PC-3 (cell line): ENCODE measurements around the gene PYM1. TPM values are rescaled to one million over a fixed set of nuclear protein-coding genes. Genes with fewer than 3 reads are reported as not detected.

Source experiments
- ATAC-seq: fragments of 200-7000 bp; cut with Tn5 transposase; 2 replicates; pipeline ENCODE4 v1.9.1; 2020; ENCODE audit warnings: mild to moderate bottlenecking, moderate library complexity
- BruUV-seq: library from RNA; stranded (reverse); fragments of 400-500 nt; replicated peaks from 2 replicates; lab custom pipeline; 2021; lab: Mats Ljungman, UMichigan
- CTCF ChIA-PET: fragments of 300-600 bp; sonication (Branson Sonifier 250); formaldehyde crosslinking; loops from one replicate; lab custom pipeline; 2022; ENCODE audit warnings: antibody characterized with exemption; lab: Charles Lee
- POLR2A ChIA-PET: fragments of 300-600 bp; sonication (Branson Sonifier 250); formaldehyde crosslinking; loops from one replicate; lab custom pipeline; 2022; ENCODE audit warnings: antibody characterized with exemption; ENCODE audit not compliant: unreplicated experiment; lab: Charles Lee
- DNase-seq: peaks from one replicate; pipeline ENCODE4 v3.0.0-alpha.2; 2015
- H2AFZ ChIP-seq: fragments of 300-600 bp; sonication (generic); 2 replicates; pipeline ENCODE4 v1.6.0; 2016; ENCODE audit warnings: antibody characterized with exemption, low read length
- H3F3A ChIP-seq: fragments of 300-600 bp; sonication (generic); one replicate; pipeline ENCODE4 v1.6.0; 2017; ENCODE audit warnings: antibody characterized with exemption, low read length, control low read depth, mild to moderate bottlenecking; ENCODE audit not compliant: unreplicated experiment
- H3K27ac ChIP-seq: fragments of 300-600 bp; sonication (generic); 2 replicates; pipeline ENCODE4 v1.5.1; 2016; ENCODE audit warnings: mild to moderate bottlenecking, low read length
- H3K27me3 ChIP-seq: fragments of 300-600 bp; sonication (generic); 2 replicates; pipeline ENCODE4 v1.6.1; 2016; ENCODE audit warnings: low read length, mixed read lengths
- H3K36me3 ChIP-seq: fragments of 300-600 bp; sonication (generic); 2 replicates; pipeline ENCODE4 v1.6.1; 2016; ENCODE audit warnings: low read depth, mixed run types, low read length, mixed read lengths
- H3K4me1 ChIP-seq: fragments of 300-600 bp; sonication (generic); 2 replicates; pipeline ENCODE4 v1.5.1; 2016; ENCODE audit warnings: low read length; ENCODE audit not compliant: insufficient read depth
- H3K4me2 ChIP-seq: fragments of 300-600 bp; sonication (generic); 2 replicates; pipeline ENCODE4 v1.6.0; 2016; ENCODE audit warnings: low read length
- H3K4me3 ChIP-seq: fragments of 300-600 bp; sonication (generic); 2 replicates; pipeline ENCODE4 v1.5.1; 2016; ENCODE audit warnings: mild to moderate bottlenecking, low read length, mixed read lengths
- H3K79me2 ChIP-seq: fragments of 300-600 bp; sonication (generic); 2 replicates; pipeline ENCODE4 v1.6.1; 2017; ENCODE audit warnings: low read length, mixed read lengths
- H3K9ac ChIP-seq: fragments of 300-600 bp; sonication (generic); 2 replicates; pipeline ENCODE4 v1.6.0; 2016; ENCODE audit warnings: mild to moderate bottlenecking, low read length
- H3K9me2 ChIP-seq: fragments of 300-600 bp; sonication (generic); replicated peaks from 2 replicates; pipeline ENCODE4 v1.6.1; 2016; ENCODE audit warnings: mixed run types, low read length, mixed read lengths
- H3K9me3 ChIP-seq: fragments of 300-600 bp; sonication (generic); 2 replicates; pipeline ENCODE4 v1.6.1; 2016; ENCODE audit warnings: low read length, mixed read lengths
- H4K20me1 ChIP-seq: fragments of 300-600 bp; sonication (generic); 2 replicates; pipeline ENCODE4 v1.6.1; 2016; ENCODE audit warnings: low read length, mixed read lengths
- CTCF ChIP-seq: fragments of 300-600 bp; sonication (generic); conservative IDR thresholded peaks from 2 replicates; pipeline ENCODE4 v1.5.1; 2017; ENCODE audit warnings: antibody characterized with exemption, low read depth, mild to moderate bottlenecking, low read length
- EZH2 ChIP-seq: fragments of 300-600 bp; sonication (generic); IDR thresholded peaks from one replicate; pipeline ENCODE4 v1.6.1; 2017; ENCODE audit warnings: antibody characterized with exemption, mild to moderate bottlenecking, low read length; ENCODE audit not compliant: unreplicated experiment
- EZH2phosphoT487 ChIP-seq: fragments of 300-600 bp; sonication (generic); IDR thresholded peaks from 2 replicates; pipeline ENCODE4 v1.6.1; 2018; ENCODE audit warnings: mild to moderate bottlenecking, antibody characterized with exemption, low read length, borderline replicate concordance
- intact Hi-C: fragments of 100-400 bp; cut with micrococcal nuclease; formaldehyde crosslinking; loops from 2 replicates; pipeline ENCODE4 v1.9.0; 2023
- total RNA-seq: library from RNA; depleted of rRNA; stranded (reverse); fragments of >200 nt; gene quantifications from 2 replicates; pipeline ENCODE4 v1.2.3, GENCODE V29; 2014

The PYM1 gene
- total RNA-seq, 1 experiment from 2014 or later: 39.0 TPM

- Histone ChIP-seq H3K4me2 (peak within 1 kb of the TSS; percentile 89), H3K36me3 (0 out of 2 replicates have a peak, but pooled peaks cover 2% of the 10 kb centered on the region), H3K4me3 (peak within 1 kb of the TSS; percentile 80), H3K9me2 (no peaks in the 10 kb centered on the region), H2AFZ (peak within 1 kb of the TSS; percentile 90), H3K9me3 (no peaks in the 10 kb centered on the region), H3K4me1 (peaks cover 19% of the 10 kb centered on the region), H3K79me2 (peaks cover 25% of the 10 kb centered on the region), H3F3A (no peaks in the 10 kb centered on the region), H3K9ac (peak within 1 kb of the TSS; percentile 87), H4K20me1 (no peaks in the 10 kb centered on the region), H3K27ac (no peak within 1 kb of the TSS; the same call in 1 of the 2 replicates), H3K27me3 (no peaks in the 10 kb centered on the region)
- DNase-seq: no peak
- BruUV-seq: TSS peak; percentile 99
- intact Hi-C loops: no loop called here
- CTCF ChIA-PET: interaction anchor here (0.6 kb wide), 1 partner anchor 446 kb away, joined by 3 read pairs; no protein-coding TSS in a partner anchor
- ATAC-seq: peak; percentile 8
- TF ChIP-seq EZH2: no peak
- TF ChIP-seq EZH2phosphoT487: no peak
- no peak for TF ChIP-seq CTCF
- POLR2A ChIA-PET: no interaction called here
Observed at GRCh38 chr12:55965941-55966407, 38.3 kb upstream of the PYM1 start, which contains the start of gene PMEL. TSS of gene PMEL (minus strand) at chr12:55966042. CDS start at chr12:55966011, 31 bp downstream.

DNA sequence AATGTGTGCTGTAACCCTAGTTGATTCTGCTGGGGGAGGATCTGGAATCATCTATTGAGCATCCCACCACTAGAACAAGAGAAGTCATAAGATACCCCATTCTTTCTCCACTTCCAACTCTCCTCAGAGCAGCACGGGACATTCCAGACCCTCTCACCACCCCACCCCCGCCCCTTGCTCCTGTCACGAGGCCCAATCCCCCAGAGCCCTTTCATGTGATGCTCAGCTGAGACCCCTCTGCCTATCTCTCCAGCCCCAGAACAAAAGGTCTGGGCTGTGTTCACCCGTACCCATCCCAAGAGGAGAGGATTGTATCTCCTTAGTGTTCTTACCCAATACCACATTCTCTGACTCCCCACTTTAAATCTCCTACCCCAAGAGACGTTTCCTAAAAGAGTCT, 37.5 kb upstream of the PYM1 start:
- no TSS peak for BruUV-seq

More for the DNA sequence above, 37.5 kb upstream of the PYM1 start:
- peaks cover 25% of the 10 kb centered on the region for H3K79me2 ChIP-seq
- H3K4me1 ChIP-seq: peaks cover 19% of the 10 kb centered on the region
- H3K36me3 ChIP-seq: no peaks in the 10 kb centered on the region
- POLR2A ChIA-PET: no interaction called here
- no peak overlapping the region for H3K4me3 ChIP-seq
- H3K4me2 ChIP-seq: no peak overlapping the region
- intact Hi-C loops: no loop called here
- no peak overlapping the region for H2AFZ ChIP-seq
- ATAC-seq (no peak), DNase-seq (no peak)
- no peak for TF ChIP-seq EZH2phosphoT487
- no peak for TF ChIP-seq CTCF
- TF ChIP-seq EZH2: no peak
- no peak overlapping the region for H3K9ac ChIP-seq
- H3K9me2 ChIP-seq: no peaks in the 10 kb centered on the region
- H3K27ac ChIP-seq: no peak overlapping the region
- CTCF ChIA-PET: interaction anchor here (0.6 kb wide), 1 partner anchor 447 kb away, joined by 3 read pairs; no protein-coding TSS in a partner anchor
- no peaks in the 10 kb centered on the region for H3F3A ChIP-seq
- H4K20me1 ChIP-seq: no peaks in the 10 kb centered on the region
- H3K27me3 ChIP-seq: no peaks in the 10 kb centered on the region
- H3K9me3 ChIP-seq: no peaks in the 10 kb centered on the region
